Spleen (tissue), 11 donors: ENCODE results near the gene ZSCAN29. TPM values are rescaled to one million over a fixed set of nuclear protein-coding genes. Genes with fewer than 3 reads are reported as not detected.

Source experiments
- DNase-seq: peaks from one replicate; pipeline ENCODE4 v3.0.0-alpha.2; 2020
- H3K27ac ChIP-seq, 8 donors: fragments of 200-600 bp; sonication (generic) in 7 of 8; 1 replicate in 4 of 8; 2 replicates in 4 of 8; pipeline versions ENCODE4 v1.5.0 to v1.8.0; 2016 to 2021; ENCODE audit warnings: inconsistent platforms in 4 of 8, mild to moderate bottlenecking in 4 of 8, moderate library complexity in 1 of 8
- H3K27me3 ChIP-seq, 7 donors: fragments of 200-600 bp; sonication (generic) in 6 of 7; replicated peaks in 1 of 7; 1 replicate in 4 of 7; 2 replicates in 3 of 7; pipeline versions ENCODE4 v1.5.0 to v1.8.0; 2016 to 2021; ENCODE audit warnings: inconsistent platforms in 3 of 7, mild to moderate bottlenecking in 1 of 7
- H3K36me3 ChIP-seq, 6 donors: fragments of 200-600 bp; sonication (generic) in 5 of 6; 1 replicate in 4 of 6; 2 replicates in 2 of 6; pipeline versions ENCODE4 v1.5.0 to v1.8.0; 2016 to 2021; ENCODE audit warnings: inconsistent platforms in 2 of 6
- H3K4me1 ChIP-seq, 6 donors: fragments of 200-600 bp; sonication (generic) in 5 of 6; 1 replicate in 3 of 6; 2 replicates in 3 of 6; pipeline versions ENCODE4 v1.5.0 to v1.8.0; 2016 to 2021; ENCODE audit warnings: inconsistent platforms in 3 of 6
- H3K4me3 ChIP-seq, 8 donors: fragments of 200-600 bp; sonication (generic) in 7 of 8; 1 replicate in 4 of 8; 2 replicates in 4 of 8; pipeline versions ENCODE4 v1.5.0 to v1.8.0; 2016 to 2021; ENCODE audit warnings: inconsistent platforms in 4 of 8, mild to moderate bottlenecking in 4 of 8, moderate library complexity in 2 of 8
- H3K9me3 ChIP-seq, 8 donors: fragments of 200-600 bp; sonication (generic) in 7 of 8; 1 replicate in 4 of 8; 2 replicates in 4 of 8; pipeline versions ENCODE4 v1.5.0 to v1.8.0; 2016 to 2021; ENCODE audit warnings: inconsistent platforms in 4 of 8
- CTCF ChIP-seq, 11 experiments: fragments of 200-600 bp in 7 of 11; fragments of 450-650 bp in 4 of 11; sonication (generic) in 4 of 11; IDR thresholded peaks in 8 of 11; conservative IDR thresholded peaks in 3 of 11; 1 replicate in 7 of 11; 2 replicates in 4 of 11; pipeline versions ENCODE4 v1.4.0 to v1.8.0; 2016 to 2021; ENCODE audit warnings: antibody characterized with exemption in 11 of 11, inconsistent platforms in 4 of 11, mild to moderate bottlenecking in 1 of 11
- POLR2A ChIP-seq, 3 donors: fragments of 450-650 bp; IDR thresholded peaks; one replicate each; pipeline ENCODE4 v1.5.1; 2017; ENCODE audit warnings: antibody characterized with exemption in 3 of 3, mild to moderate bottlenecking in 1 of 3
- POLR2AphosphoS5 ChIP-seq, 3 donors: sonication (generic); formaldehyde crosslinking; IDR thresholded peaks; one replicate each; pipeline ENCODE4 v1.5.1; 2017; ENCODE audit warnings: antibody characterized with exemption in 3 of 3
- WGBS, 5 donors: extraction: QIAGEN DNeasy Blood & Tissue Kit in 3 of 5; methylation state at CpG; one replicate each; pipeline versions ENCODE4 v1.1.5 to v1.1.7; 2013 to 2018; 5-methylcytosine and 5-hydroxymethylcytosine counted together
- intact Hi-C: fragments of 100-400 bp; cut with DNase I; formaldehyde crosslinking; loops from one replicate; pipeline ENCODE4 v1.15.0; 2023; ENCODE audit warnings: low total_unique reads
- polyA plus RNA-seq, 3 donors: library from polyadenylated mRNA; stranded (reverse); fragments of 200-250 nt; gene quantifications; one replicate each; pipeline ENCODE4 v1.2.1, GENCODE V29; 2013
- total RNA-seq, 7 donors: library from RNA; depleted of rRNA in 3 of 7; stranded (reverse); fragments of >200 nt in 3 of 7; fragmentation: NEBNext Ultra II Directional in 4 of 7; extraction: Animal tissue kit (Norgen Biotek cat#: 25700) in 4 of 7; gene quantifications; one replicate each; pipeline versions ENCODE4 v1.1.0 to v1.2.1, GENCODE V29; 2016 to 2021
- donor health status: healthy with polysubstance abuse.
- donor health status: DM: no; HTN: no; CAD: no; lungs with moderate emphysema.
- donor health status: DM: no; HTN: no; CAD: no.
- donor health status: Bipolar disorder and iron deficiency.
- donor health status: healthy.
- donor health status: DM: no; HTN: no; CAD: no.
- donor health status: DM: yes; HTN: yes; CAD: no.

The ZSCAN29 gene
- total and polyA plus RNA-seq, 10 donors: 4.6 to 33.4 (median 23.1) TPM

GRCh38 chr15:43318990-43319771 is 51.7 kb downstream of the ZSCAN29 start:
- intact Hi-C loops: no loop called here
- 81 to 90% (median 86%) methylated on average over 4 of the region's 4 CpGs for WGBS, 5 donors
- Histone ChIP-seq H3K4me3 (no peak overlapping the region), H3K9me3 (no peaks in the 10 kb centered on the region), H3K27me3 (peaks cover 0 to 16% (median 0%) of the 10 kb centered on the region in 7 donors), H3K36me3 (no peaks in the 10 kb centered on the region), H3K27ac (no peak overlapping the region), H3K4me1 (no peaks in the 10 kb centered on the region)
- TF ChIP-seq POLR2A (IDR thresholded peaks at IDR 0.05) (no peak), CTCF (IDR thresholded peaks at IDR 0.05 in 8 of 11, conservative IDR thresholded peaks at IDR 0.05 in 3 of 11) (no peak), POLR2AphosphoS5 (IDR thresholded peaks at IDR 0.05) (no peak)
- DNase-seq: no peak

DNA sequence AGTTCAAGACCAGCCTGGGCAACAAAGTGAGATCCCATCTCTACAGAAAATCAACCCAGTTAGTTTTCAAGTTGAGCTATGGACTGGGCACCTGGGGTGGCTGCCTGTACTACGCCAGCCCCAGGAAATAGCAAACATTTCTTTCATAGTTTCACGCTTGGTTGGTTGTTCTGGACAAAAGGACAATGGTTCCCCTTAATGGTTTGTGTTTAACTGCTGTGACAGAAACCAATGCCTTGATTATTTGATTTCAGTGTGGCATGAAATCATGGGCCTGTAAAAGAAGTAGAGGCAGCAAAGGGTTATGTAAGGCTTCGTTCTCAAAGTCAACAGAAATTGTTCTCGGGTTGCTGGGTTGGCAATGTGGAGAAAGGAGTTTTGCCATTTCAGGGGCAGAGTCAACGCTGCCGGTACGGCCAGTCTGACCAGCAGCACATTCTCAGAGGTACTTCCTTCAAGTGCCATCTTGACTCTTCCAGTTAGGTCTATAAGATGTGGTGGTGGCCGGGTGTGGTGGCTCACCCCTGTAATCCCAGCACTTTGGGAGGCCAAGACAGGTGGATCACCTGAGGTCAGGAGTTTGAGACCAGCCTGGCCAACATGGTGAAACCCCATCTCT is 53.2 kb downstream of the ZSCAN29 start:
- intact Hi-C loops: no loop called here
- no peak for DNase-seq
- WGBS, 5 donors: 88 to 96% (median 91%) methylated on average over 8 of the region's 8 CpGs

DNA sequence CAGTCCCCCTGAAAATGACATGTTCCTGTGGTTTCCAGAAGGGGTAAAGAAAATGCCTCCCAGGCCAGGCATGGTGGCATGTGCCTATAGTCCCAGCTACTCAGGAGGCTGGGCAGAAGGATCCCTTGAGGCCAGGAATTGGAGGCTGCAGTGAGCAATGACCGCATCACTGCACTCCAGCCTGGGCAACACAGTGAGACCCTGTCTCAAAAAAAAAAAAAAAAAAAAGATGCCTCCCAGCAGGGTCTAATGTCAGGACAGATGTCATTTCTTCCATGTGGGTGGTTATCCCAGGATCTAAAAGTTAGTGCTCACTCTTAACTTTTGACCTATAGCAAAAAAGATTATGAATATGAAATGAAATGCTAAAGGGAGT is 53.9 kb downstream of the ZSCAN29 start:
- intact Hi-C loops: no loop called here
- TF ChIP-seq CTCF (IDR thresholded peaks at IDR 0.05 in 8 of 11, conservative IDR thresholded peaks at IDR 0.05 in 3 of 11) (no peak), POLR2A (IDR thresholded peaks at IDR 0.05) (no peak), POLR2AphosphoS5 (IDR thresholded peaks at IDR 0.05) (no peak)

More for the DNA sequence above, 53.2 kb downstream of the ZSCAN29 start:
- Histone ChIP-seq H3K27ac (no peak overlapping the region), H3K36me3 (no peaks in the 10 kb centered on the region), H3K4me1 (no peaks in the 10 kb centered on the region), H3K4me3 (no peak overlapping the region), H3K27me3 (peaks cover 0 to 22% (median 0%) of the 10 kb centered on the region in 7 donors), H3K9me3 (no peaks in the 10 kb centered on the region)
- TF ChIP-seq POLR2A (IDR thresholded peaks at IDR 0.05): no peak
- no peak for TF ChIP-seq POLR2AphosphoS5 (IDR thresholded peaks at IDR 0.05)
- no peak for TF ChIP-seq CTCF (IDR thresholded peaks at IDR 0.05 in 8 of 11, conservative IDR thresholded peaks at IDR 0.05 in 3 of 11)

More for the DNA sequence above, 53.9 kb downstream of the ZSCAN29 start:
- 89 to 100% (median 100%) methylated on average over 1 of the region's 1 CpG for WGBS, 5 donors
- Histone ChIP-seq H3K4me3 (no peak overlapping the region), H3K9me3 (no peaks in the 10 kb centered on the region), H3K4me1 (no peaks in the 10 kb centered on the region), H3K36me3 (no peaks in the 10 kb centered on the region), H3K27me3 (peaks cover 0 to 22% (median 0%) of the 10 kb centered on the region in 7 donors), H3K27ac (no peak overlapping the region)
- DNase-seq: no peak
